GM18868 (cell line): Measurements from ENCODE around the gene CEL.
"Not testable (repeated sequence)": the region's sequence is repeated elsewhere in the genome, so short reads cannot be mapped to it uniquely, and the experiment has no call there.

Source experiments
- ATAC-seq: cut with Tn5 transposase; IDR thresholded peaks from one replicate; pipeline ENCODE4 v1.9.1; 2021; ENCODE audit warnings: mild to moderate bottlenecking, moderate library complexity; ENCODE audit not compliant: unreplicated experiment

CEL gene

GRCh38 chr9:133046196-133046899, 15.4 kb upstream of the CEL start:
- no peak for ATAC-seq

DNA sequence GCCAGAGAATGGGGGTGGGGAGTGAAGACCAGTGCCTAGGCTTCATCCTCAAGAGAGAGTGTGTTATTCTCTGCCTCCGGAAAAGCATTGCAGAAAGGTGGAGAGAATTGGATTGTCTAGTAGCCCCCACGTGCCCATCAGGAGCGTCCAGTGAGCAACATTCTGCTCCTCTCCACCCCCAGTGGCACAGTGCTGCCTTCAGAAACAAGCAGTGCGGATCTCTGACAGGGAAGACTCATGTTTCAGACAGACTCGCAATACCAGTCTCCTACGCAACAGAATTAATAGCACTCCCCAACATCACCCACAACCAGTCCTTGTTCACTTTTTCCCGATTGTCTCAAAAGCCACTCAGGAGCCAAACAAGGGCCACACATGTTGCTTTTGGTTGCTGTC, 14.9 kb upstream of the CEL start:
- no peak for ATAC-seq

- no peak for ATAC-seq
Observed at GRCh38 chr9:133048595-133048994, 13.2 kb upstream of the CEL start.

DNA sequence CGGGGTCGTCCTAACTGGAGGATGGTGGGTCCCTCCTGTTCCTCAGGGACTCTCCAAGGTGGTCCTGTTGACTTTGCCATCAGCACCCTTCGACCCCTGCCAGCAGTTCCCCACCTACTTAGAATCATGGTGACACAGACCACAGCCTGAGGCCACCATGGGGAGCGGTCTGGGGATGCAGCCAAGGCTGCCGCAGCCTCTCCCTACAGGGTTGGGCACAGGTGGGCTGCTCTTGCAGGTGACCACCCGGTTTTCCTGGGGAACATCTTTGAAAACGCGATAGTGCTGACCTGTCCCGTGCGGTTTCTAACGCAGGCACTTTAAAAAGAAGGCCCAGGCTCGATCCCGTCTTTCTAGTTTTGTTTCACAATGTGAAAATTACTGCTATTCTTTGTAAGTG, 12.7 kb upstream of the CEL start:
- no peak for ATAC-seq

DNA sequence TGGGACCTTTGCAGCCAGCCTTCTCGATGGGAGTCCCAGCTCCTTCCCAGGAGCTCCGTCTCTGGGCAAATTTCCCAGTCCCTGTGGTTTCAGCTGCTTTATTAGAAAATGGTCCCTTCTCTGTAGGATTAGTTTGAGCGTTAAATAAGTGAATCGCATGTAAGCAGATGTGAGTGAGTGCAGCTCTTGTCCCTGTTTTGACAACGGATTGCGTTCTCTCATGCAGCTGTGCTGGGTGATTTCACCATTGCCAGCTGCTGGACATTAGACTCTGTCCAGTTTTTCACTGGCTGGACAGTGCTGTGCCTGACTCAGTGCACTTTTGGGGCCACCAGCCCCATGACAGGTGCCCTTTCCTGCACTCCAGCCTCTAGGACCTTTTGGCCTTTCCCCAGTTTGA, 11.6 kb upstream of the CEL start:
- ATAC-seq = no peak

DNA sequence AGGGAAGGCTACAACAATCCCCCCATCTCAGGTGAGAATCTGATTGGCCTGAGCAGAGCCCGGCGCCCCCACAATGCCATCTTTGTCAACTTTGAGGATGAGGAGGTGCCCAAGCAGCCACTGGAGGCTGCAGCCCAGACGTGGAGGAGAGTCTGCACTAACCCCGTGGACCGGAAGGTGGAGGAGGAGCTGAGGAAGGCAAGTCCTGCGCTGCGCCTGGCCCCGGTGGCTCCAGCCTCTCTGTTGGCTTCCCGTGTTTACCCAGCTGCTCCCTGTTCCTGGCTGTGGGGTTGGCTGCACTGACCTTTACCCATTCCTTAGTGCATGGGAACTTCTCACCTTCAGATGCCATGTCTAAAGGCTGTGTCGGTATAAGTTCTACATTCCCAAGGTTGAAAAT, 11.0 kb upstream of the CEL start:
- ATAC-seq = no peak

GRCh38 chr9:133051281-133051900, 10.4 kb upstream of the CEL start:
- no peak for ATAC-seq

GRCh38 chr9:133051966-133052539, 9.7 kb upstream of the CEL start:
- no peak for ATAC-seq

DNA sequence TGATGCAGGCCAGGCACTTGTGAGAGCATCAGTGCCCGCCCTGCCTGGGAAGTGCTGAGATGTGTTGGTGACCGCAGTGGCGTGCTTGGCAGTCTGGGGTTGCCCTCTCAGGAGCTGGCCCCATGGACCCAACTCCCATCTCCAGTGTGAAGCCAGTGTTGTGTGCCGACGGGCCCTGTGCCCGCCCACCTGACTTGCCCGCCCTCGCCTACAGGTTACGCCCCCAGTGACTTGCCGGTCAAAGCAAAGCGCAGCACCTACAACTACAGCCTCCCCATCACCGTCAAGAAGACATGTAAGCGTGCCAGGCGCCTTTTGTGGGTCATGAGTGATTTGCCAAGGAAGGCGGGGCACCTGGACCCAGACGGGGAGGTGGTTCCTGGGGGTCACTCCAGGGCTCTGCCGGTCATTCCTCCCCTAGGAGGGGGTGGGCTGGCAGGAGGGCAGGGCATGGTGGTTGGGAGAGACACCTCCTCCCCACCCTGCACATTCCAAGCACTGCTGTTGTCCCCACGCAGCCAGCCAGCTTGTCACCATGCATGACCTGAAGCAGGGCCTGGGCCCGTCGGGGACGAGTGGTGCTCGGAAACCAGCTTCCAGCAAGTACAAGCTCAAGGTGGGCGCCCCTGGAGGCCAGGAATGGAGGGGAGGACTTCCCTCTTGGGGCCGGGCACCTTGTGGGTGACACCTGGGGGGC, 7.4 kb upstream of the CEL start:
- no peak for ATAC-seq

DNA sequence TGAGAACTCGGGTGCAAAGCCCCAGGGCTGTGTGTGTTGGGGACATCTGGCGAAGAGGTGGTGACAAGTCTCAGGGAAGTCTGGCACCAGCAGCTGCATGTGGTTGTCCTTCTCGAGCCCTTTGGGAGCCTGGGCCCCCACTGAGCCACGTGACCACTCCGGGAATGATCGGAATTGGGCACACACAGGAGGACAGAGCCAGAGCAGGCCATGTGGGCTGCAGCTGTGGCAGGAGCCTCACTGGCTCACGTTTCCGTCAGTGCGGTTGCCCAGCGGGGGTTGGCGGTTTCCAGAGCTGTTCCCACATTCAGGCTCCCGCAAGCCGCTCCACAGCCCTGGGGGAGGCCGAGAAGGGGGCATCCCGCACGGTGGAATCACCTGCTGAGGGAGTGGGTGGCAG, 6.8 kb upstream of the CEL start:
- no peak for ATAC-seq

- no peak for ATAC-seq
Observed at GRCh38 chr9:133055788-133056420, 5.9 kb upstream of the CEL start.

DNA sequence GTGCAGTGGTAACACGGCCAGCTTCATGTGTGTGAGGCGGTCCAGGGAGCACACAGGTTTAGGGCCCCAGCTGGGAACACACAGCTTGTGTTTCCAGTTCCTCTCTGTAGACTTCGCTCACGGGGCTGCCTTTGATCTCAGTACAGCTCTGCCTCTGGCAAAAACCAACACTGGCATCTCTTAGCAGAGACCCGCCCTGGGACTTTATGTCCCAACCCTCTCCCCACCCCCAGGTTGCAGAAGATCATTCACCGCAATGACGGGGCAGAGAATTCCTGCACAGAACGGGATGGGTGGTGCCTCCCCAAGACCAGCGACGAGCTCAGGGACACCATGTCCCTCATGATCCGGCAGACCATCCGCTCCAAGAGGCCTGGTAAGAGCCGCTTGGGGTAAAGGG, 5.2 kb upstream of the CEL start:
- no peak for ATAC-seq

- ATAC-seq = no peak
Observed at GRCh38 chr9:133057006-133057405, 4.8 kb upstream of the CEL start.

DNA sequence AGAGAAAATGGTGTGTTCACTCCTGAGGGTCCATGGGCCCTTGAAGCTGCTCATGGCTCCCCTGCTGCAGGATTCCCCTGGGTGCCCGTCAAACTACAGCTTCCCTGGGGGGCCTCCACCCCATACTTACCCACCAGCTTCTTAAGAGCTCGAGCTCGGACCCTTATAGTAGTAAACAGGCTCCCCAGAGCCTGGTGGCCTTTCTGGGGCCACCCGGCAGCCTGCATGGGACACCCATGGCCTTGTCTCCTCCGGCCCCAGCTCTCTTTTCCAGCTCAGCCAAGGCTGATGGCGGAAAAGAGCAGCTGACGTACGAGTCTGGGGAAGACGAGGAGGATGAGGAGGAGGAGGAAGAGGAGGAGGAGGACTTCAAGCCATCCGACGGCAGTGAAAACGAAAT, 4.2 kb upstream of the CEL start:
- ATAC-seq = no peak

DNA sequence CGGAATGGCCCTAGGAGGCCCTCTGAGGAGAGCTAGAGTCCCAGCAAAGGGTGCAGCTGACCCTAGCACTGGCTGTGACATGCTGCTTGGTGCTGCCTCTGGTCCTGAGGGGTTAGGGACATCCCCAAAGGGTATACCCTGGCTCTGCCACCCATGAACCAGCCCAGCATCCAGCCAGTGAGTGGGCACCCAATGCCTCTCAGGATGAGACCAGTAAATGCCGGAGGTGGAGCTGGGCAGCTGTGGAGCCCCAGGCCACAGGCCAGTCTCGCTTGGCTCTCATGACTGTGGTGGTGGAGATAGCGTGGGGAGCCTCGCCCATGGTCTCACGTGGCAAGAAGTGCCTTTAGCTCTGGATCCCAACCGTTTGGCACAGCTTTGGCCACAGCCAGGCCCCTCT, 3.7 kb upstream of the CEL start:
- ATAC-seq = no peak

- no peak for ATAC-seq
Observed at GRCh38 chr9:133058550-133059320, 3.0 kb upstream of the CEL start.

DNA sequence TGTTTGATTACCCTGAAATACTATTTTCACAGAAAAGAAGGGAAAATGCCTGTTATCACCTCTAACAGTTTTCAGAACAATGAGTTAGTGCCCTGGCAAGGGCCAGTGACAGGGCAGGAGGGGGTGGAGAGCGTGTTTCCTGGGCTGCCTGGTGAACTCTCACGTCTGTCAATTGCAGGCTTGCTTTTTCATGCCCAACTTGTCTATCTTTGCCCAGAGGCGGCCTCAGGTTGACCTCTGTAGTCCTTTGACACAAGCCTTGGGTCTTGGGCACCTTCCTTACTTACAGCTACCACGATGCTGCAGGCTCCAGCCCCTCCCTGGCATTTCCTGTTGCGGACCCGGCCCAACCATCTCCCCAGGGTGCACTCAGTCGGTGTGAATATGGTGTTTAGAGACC, 2.2 kb upstream of the CEL start:
- no peak for ATAC-seq

GRCh38 chr9:133060417-133060841, 1.4 kb upstream of the CEL start:
- no peak for ATAC-seq

DNA sequence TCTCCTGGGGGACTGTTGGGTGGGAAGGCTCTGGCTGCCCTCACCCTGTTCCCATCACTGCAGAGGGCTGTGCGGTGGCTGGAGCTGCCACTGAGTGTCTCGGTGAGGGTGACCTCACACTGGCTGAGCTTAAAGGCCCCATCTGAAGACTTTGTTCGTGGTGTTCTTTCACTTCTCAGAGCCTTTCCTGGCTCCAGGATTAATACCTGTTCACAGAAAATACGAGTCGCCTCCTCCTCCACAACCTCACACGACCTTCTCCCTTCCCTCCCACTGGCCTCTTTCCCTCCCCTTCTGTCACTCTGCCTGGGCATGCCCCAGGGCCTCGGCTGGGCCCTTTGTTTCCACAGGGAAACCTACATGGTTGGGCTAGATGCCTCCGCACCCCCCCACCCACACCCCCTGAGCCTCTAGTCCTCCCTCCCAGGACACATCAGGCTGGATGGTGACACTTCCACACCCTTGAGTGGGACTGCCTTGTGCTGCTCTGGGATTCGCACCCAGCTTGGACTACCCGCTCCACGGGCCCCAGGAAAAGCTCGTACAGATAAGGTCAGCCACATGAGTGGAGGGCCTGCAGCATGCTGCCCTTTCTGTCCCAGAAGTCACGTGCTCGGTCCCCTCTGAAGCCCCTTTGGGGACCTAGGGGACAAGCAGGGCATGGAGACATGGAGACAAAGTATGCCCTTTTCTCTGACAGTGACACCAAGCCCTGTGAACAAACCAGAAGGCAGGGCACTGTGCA, 590 bp upstream of the CEL start:
- not testable (repeated sequence) for ATAC-seq

- not testable (repeated sequence) for ATAC-seq
Observed at GRCh38 chr9:133062569-133062968, 788 bp downstream of the CEL start.
